Fibroblast of lung (primary cell): ENCODE results near the gene PLAGL1. TPM values are rescaled to one million over a fixed set of nuclear protein-coding genes. Genes with fewer than 3 reads are reported as not detected.

Source experiments
- DNase-seq, 2 donors: peaks; one replicate each; pipeline versions ENCODE4 v3.0.0 to v3.0.0-alpha.2; 2010; ENCODE audit warnings: low read depth in 2 of 2
- H2AFZ ChIP-seq: 2 replicates; pipeline ENCODE4 v1.5.1; 2012; ENCODE audit warnings: low read length, control low read depth, inconsistent platforms
- H3K27ac ChIP-seq: 2 replicates; pipeline ENCODE4 v1.5.1; 2011; ENCODE audit warnings: low read length, control low read depth; ENCODE audit not compliant: insufficient read depth
- H3K27me3 ChIP-seq: 2 replicates; pipeline ENCODE4 v1.5.1; 2011; ENCODE audit warnings: mild to moderate bottlenecking, low read length; ENCODE audit not compliant: control insufficient read depth, insufficient read depth
- H3K36me3 ChIP-seq: 2 replicates; pipeline ENCODE4 v1.5.1; 2011; ENCODE audit warnings: low read length; ENCODE audit not compliant: control insufficient read depth, insufficient read depth
- H3K4me1 ChIP-seq: 2 replicates; pipeline ENCODE4 v1.5.1; 2011; ENCODE audit warnings: low read length; ENCODE audit not compliant: control insufficient read depth, insufficient read depth; ENCODE audit errors: extremely low read depth
- H3K4me2 ChIP-seq: 2 replicates; pipeline ENCODE4 v1.5.1; 2011; ENCODE audit warnings: low read length, control low read depth; ENCODE audit not compliant: insufficient read depth; ENCODE audit errors: extremely low read depth
- H3K4me3 ChIP-seq, 4 experiments: fragments of 200-600 bp in 1 of 4; sonication (generic) in 1 of 4; replicated peaks in 1 of 4; 2 replicates each; pipeline ENCODE4 v1.5.1; 2011 to 2016; ENCODE audit warnings: low read length in 4 of 4, low read depth in 3 of 4, mild to moderate bottlenecking in 3 of 4, control low read depth in 2 of 4, inconsistent platforms in 1 of 4, mixed read lengths in 1 of 4; ENCODE audit not compliant: insufficient read depth in 1 of 4; ENCODE audit errors: control extremely low read depth in 1 of 4
- H3K79me2 ChIP-seq: 2 replicates; pipeline ENCODE4 v1.5.1; 2012; ENCODE audit warnings: mild to moderate bottlenecking, low read length, inconsistent platforms; ENCODE audit not compliant: control insufficient read depth, insufficient read depth
- H3K9ac ChIP-seq: 2 replicates; pipeline ENCODE4 v1.5.1; 2011; ENCODE audit warnings: mild to moderate bottlenecking, low read length, control low read depth; ENCODE audit not compliant: insufficient read depth
- H3K9me3 ChIP-seq: 2 replicates; pipeline ENCODE4 v1.5.1; 2012; ENCODE audit warnings: low read depth, low read length; ENCODE audit not compliant: control insufficient read depth, insufficient read depth
- H4K20me1 ChIP-seq: 2 replicates; pipeline ENCODE4 v1.5.1; 2011; ENCODE audit warnings: low read length; ENCODE audit not compliant: control insufficient read depth, insufficient read depth; ENCODE audit errors: extremely low read depth
- CTCF ChIP-seq, 2 donors: IDR thresholded peaks in 1 of 2; conservative IDR thresholded peaks in 1 of 2; 1 replicate in 1 of 2; 2 replicates in 1 of 2; pipeline ENCODE4 v1.5.1; 2011 to 2012; ENCODE audit warnings: low read length in 2 of 2, control low read depth in 1 of 2, inconsistent platforms in 1 of 2, low read depth in 1 of 2, mild to moderate bottlenecking in 1 of 2
- EZH2 ChIP-seq: IDR thresholded peaks from 2 replicates; pipeline ENCODE4 v1.5.1; 2012; ENCODE audit warnings: low read length, control low read depth, mild to moderate bottlenecking; ENCODE audit errors: missing control alignments
- polyA plus RNA-seq, 2 donors: library from polyadenylated mRNA; depleted of rRNA in 1 of 2; stranded (reverse) in 1 of 2; unstranded in 1 of 2; fragments of >200 nt; gene quantifications; 2 replicates each; pipeline ENCODE4 v1.2.1, GENCODE V29; 2011 to 2012; ENCODE audit warnings: missing spikeins in 1 of 2
- total RNA-seq: library from RNA; depleted of rRNA; stranded (reverse); fragments of >200 nt; gene quantifications from 2 replicates; pipeline ENCODE4 v1.2.1, GENCODE V29; 2014

The PLAGL1 gene
- total and polyA plus RNA-seq, 2 donors (not counting 1 experiment from before 2014, with no cell fraction given): 11.4 to 24.2 TPM

- H3K4me1 ChIP-seq: no peaks in the 10 kb centered on the region
- no peak for TF ChIP-seq CTCF (conservative IDR thresholded peaks at IDR 0.05 in 1 of 2, IDR thresholded peaks at IDR 0.05 in 1 of 2; ENCODE audit: low read depth in 1 of 2, low read length in 2 of 2)
- no peaks in the 10 kb centered on the region for H3K9me3 ChIP-seq
- no peak overlapping the region for H3K27ac ChIP-seq
- no peak overlapping the region for H3K4me2 ChIP-seq
- DNase-seq: no peak
- no peaks in the 10 kb centered on the region for H3K36me3 ChIP-seq
- no peaks in the 10 kb centered on the region for H4K20me1 ChIP-seq
- H3K79me2 ChIP-seq: no peaks in the 10 kb centered on the region
- no peak overlapping the region for H3K9ac ChIP-seq
- H3K27me3 ChIP-seq: no peaks in the 10 kb centered on the region
- H2AFZ ChIP-seq: no peak overlapping the region
- H3K4me3 ChIP-seq: no peak overlapping the region
These were observed 95.4 kb downstream of the PLAGL1 start for GRCh38 chr6:143912671-143913070.

GRCh38 chr6:143911028-143911427 is 97.0 kb downstream of the PLAGL1 start:
- Histone ChIP-seq H4K20me1 (no peaks in the 10 kb centered on the region), H3K4me3 (no peak overlapping the region), H3K9ac (no peak overlapping the region), H3K4me1 (no peaks in the 10 kb centered on the region), H3K27me3 (no peaks in the 10 kb centered on the region), H3K4me2 (no peak overlapping the region), H2AFZ (no peak overlapping the region), H3K79me2 (no peaks in the 10 kb centered on the region), H3K9me3 (no peaks in the 10 kb centered on the region), H3K36me3 (no peaks in the 10 kb centered on the region), H3K27ac (no peak overlapping the region)
- TF ChIP-seq CTCF (conservative IDR thresholded peaks at IDR 0.05 in 1 of 2, IDR thresholded peaks at IDR 0.05 in 1 of 2; ENCODE audit: low read depth in 1 of 2, low read length in 2 of 2): no peak
- TF ChIP-seq EZH2: no peak
- no peak for DNase-seq

GRCh38 chr6:143902827-143903226 is 105.2 kb downstream of the PLAGL1 start:
- Histone ChIP-seq H3K9me3 (no peaks in the 10 kb centered on the region), H4K20me1 (no peaks in the 10 kb centered on the region), H3K27me3 (no peaks in the 10 kb centered on the region), H3K79me2 (no peaks in the 10 kb centered on the region), H3K4me2 (no peak overlapping the region), H2AFZ (no peak overlapping the region), H3K27ac (no peak overlapping the region), H3K9ac (no peak overlapping the region), H3K4me1 (no peaks in the 10 kb centered on the region), H3K36me3 (no peaks in the 10 kb centered on the region), H3K4me3 (no peak overlapping the region)
- no peak for DNase-seq
- TF ChIP-seq CTCF (conservative IDR thresholded peaks at IDR 0.05 in 1 of 2, IDR thresholded peaks at IDR 0.05 in 1 of 2; ENCODE audit: low read depth in 1 of 2, low read length in 2 of 2) (no peak), EZH2 (no peak)
